Measurements from ENCODE around the gene TCL1B.
"Not testable (repeated sequence)": the region's sequence is repeated elsewhere in the genome, so short reads cannot be mapped to it uniquely, and the experiment has no call there.

The TCL1B gene

DNA sequence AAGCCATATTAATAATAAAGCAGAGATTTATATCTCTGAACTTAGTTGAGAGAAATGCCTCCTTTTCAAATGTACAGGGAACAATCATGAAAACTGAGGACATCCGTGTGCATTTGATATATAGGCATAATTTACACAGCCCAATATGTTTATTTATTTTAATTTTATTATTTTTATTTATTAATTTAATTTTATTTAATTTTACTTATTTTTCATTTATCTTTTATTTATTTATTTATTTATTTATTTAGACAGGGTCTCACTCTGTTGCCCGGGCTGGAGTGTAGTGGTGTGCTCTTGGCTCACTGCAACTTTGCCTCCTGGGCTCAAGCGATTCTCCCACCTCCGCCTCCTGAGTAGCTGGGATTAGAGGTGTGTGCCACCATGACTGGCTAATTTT is 19.3 kb downstream of the TCL1B start:
- DNase-seq = no peak

DNA sequence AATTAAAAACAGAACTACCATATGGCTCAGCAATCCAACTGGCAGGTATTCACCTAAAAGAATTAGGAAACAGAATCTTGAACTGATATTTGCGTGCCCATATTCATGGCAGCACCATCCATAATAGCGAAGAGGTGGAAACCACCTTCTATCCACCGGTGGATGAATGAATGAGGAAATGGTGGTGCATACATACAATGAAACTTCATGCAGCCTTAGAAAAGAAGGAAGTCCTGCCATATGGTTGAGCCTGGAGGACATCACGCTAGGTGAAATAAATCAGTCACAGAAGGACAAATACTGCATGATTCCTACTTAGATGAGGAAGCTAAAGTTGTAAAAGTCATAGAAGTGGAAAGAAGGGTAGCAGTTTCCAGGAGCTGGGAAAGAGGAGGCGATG is 21.1 kb downstream of the TCL1B start:
- no peak for DNase-seq

DNA sequence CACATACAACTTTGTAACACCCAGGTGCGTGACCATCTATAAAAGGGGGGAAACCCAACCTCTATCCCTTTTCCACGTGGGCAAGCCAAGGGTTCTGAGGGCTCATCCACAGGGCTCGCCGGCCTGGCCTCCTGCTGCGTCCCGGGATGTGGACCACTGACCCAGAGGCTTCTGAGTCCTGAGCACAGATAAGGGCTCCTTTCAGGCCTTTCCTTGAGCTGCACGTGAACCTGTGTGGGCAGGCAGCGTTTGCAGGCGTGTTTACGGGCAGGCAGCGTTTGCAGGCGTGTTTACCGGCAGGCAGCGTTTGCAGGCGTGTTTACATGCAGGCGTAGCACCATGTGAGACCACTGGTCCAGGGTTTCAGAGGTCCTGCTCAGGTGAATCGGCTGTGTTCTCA is 23.9 kb downstream of the TCL1B start:
- DNase-seq = no peak

DNA sequence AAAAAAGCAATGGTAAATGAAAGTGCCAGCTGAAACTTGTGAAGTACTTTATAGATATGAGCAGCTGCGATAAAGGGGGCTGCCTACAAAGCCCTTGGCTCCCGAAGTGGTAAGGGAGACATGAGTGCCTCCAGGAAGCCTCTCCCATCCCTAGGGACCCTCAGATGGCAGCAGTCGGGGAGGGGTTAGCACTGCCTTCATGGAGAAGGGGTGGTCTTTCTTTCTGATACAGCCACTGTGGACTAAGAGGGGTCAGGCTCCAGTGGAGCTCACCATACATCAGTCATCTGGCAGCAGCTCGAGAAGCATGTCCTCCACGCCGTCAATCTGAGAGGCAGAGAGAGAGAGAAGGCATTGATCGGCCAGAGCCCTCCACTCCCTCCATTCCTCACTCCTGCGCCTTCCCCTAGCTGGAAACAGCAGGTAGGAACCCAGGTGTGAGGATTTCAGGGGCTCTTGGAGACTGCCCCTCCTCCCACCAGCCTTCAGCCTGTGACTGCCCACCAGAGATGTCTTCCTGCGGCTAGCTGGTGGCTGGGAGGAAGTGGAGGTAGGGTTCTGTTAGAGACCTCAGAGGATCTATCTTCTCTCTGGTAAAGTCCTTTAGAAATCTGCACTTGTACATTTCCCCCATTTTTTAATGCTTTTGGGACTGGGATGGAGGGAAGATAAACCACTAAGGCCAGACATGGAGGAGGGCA is 25.4 kb downstream of the TCL1B start:
- DNase-seq = no peak

DNA sequence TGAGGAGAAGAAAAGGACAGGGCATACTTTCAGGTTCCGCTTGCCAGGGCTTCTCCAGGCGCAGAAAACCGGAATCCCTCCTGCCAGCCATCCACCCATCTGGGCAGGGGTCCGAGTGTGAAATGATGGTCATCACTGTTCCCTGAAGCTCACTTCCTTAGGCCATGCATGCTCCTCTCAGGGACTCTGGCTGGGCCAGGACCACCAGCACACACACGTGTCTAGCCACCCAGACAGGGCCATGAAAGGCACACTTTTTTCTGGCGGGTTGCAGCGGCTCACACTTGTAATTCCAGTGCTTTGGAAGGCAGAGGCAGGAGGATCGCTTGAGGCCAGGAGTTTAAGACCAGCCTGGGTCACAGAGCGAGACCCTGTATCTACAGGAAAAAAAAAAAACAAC is 26.2 kb downstream of the TCL1B start:
- DNase-seq = no peak

DNA sequence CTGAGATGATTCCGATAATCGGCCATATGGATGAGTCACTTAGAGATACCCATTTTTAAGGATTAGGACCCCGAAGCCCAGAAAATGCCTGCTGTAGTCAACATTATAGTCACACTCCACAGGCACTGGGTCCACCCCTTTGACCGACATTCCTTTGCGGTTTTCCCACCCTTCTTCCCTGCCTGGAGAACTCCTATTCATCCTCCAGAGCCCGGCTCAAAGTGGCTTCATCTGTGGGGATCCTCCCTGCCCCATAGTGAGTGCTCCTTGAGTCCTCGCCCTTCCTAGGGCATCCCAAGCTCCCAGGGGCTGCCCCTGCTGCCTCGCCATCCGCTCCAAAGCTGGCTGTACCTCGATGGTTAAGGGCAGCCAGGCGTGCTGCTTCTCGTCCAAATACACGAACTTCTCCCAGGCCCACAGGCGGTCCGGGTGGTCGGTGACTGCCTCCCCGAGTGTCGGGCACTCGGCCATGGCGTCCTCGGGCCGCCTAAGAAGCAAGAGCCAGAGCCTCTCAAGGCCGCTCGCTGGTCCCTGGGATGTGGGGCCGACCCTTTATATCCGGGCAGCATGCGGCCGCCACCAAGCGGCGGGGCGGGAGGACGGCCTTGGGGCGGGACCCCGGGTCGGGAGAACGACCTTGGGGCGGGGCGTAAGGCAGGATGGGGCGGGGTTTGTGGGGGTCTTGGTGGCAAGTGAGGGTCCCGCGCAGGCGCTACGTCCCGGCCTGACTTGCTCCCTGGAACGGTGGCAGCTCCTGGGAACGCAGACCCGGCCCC is 27.6 kb downstream of the TCL1B start, which contains the start of gene TCL1A:
Gene TCL1A, minus strand, starts transcription at position 530 of the 776 bp plus-strand sequence. Its CDS starts 59 bp downstream, at position 471.
- DNase-seq = no peak

DNA sequence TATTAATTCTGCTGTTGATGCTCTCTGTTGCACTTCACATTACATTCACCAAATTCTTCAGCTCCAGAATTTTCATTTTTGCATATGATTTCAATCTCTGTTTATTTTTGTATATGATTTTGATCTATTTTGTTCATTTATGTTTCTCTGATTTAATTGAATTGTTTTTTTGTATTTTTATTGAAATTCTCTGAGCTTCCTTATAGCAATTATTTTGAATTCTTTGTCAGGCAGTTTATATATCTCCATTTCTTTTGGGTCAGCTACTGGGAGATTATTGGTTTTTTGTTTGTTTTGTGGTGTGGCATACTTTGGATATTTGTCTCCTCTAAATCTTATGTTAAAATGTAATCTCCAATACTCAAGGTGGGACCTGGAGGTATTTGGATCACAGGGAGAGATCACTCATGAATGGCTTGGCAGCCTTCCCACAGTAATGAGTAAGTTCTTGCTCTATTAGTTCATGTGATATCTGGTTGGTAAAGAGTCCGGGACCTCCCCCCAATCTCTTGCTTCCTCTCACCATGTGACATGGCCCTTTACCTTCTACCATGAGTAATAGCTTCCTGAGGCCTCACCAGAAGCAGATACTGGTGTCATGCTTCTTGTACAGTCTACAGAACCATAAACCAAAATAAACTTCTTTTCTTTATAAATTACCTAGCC is 36.4 kb downstream of the TCL1B start:
- DNase-seq = no peak

DNA sequence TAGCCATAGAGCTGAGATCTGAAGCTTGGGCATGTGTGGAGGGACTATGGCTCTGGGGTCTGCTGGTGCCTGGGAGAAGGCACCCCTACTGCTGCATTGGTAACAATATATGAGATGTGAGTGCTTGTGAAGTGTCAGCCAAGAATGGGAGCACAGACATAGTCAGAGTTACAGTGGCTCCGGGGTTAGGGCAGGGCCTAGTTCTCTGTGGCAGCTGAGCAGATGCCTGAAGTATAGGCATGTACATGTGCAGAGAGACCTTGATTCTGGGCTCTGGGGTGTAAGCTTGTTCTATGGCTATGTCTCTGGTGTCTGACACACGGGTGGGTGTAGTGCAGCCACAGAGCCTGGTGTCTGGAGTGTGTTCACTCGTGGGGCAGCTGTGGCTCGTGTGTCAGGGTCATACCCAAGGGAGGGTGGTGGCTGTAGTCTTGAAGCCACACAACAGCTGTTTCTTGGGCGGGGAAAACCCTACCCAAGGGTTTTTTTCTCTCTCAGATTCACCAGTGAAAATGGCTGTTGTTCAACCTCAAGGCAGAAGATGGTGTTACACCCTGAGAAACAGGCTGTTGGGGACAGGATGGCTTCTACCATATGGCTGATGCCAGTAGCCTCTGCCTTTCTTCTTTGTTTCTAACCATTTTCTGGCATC is 39.6 kb downstream of the TCL1B start:
- no peak for DNase-seq

DNA sequence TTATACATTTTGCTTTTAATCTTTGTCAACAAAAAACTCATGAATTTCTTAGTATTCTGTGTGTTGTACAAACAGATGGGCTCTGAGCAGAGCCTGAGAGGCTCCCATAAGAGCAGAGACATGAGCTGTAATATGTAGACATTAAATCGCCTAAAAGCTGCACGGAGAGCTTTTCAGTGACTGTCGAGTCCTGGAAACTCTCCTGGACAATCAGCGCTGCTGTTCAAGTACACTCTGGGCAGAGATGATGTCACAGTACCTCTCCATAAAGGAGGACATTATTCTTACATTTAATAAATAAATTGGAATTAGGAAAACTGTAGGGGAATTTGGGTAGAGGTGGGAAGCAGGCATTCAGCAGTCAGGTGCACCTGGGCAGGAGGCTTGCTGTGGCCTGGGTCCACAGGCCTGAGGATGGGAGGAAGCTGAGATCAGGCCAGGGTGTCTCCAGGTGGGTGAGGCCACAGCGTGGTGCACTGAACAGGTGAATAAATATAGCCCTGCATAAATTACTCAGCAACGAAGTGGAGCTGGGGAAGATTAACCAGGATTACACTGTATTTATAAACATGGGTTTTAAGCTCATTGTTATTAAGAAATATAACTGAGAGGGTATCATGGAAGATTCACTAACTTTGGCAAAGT is 41.0 kb downstream of the TCL1B start:
- no peak for DNase-seq

DNA sequence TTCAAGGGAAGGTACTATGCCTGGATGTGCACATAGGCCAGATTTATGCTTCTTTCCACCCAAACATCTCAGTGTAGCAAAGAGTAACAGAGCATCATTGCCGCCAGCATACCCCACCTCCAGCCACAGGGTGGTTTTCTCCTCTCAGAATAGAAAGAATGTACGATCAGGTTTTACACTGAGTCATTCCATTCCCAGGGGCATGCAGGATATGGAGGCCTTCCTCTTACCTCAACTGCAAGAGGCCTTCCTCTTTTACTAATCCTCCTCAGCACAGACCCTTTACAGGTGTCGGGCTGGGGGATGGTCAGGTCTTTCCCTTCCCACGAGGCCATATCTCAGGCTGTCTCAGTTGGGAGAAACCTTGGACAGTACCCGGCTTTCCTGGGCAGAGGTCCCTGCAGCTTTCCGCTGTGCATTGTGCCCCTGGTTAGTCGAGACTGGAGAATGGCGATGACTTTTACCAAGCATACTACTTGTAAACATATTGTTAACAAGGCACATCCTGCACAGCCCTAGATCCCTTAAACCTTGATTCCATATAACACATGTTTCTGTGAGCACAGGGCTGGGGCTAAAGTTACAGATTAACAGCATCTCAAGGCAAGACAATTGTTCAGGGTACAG is 43.3 kb downstream of the TCL1B start:
- not testable (repeated sequence) for DNase-seq

DNA sequence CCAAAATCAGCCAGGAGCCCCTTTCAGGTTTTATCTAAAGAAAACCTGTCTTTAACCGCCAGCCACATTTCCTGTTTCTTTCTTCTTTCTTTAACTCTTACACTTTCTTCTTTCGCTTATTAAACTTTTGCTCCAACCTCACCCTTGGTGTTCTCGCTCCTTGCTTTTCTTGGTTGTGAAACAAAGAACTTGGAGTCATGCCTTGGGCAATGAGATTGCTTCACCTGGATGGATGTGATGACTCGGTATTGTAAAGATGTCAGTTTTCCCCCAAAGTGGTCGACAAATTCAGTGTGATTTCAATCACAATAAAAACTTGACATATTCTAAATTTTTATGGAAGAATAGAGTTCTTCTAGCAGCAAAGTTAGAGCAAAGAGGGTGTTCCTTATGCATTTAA is 43.9 kb downstream of the TCL1B start:
- no peak for DNase-seq

DNA sequence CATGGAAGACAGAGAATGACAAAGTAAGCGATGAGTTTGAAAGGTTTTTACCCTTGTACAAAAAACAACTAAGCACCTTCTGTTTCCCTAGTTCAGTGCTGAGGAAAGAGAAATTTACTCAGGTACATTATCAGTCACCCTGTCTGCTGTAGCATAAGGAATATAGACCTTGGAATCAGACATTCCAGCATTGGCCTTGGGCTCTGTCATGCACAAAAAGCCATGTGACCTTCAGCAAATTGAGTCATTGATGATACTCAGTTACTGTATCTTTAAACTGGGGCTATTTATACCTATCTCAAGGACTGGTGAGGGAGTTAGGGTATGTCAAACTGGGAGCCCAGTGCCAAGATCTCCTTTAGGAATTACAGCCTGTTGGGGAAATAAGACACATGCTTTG is 47.0 kb downstream of the TCL1B start:
- DNase-seq = no peak

DNA sequence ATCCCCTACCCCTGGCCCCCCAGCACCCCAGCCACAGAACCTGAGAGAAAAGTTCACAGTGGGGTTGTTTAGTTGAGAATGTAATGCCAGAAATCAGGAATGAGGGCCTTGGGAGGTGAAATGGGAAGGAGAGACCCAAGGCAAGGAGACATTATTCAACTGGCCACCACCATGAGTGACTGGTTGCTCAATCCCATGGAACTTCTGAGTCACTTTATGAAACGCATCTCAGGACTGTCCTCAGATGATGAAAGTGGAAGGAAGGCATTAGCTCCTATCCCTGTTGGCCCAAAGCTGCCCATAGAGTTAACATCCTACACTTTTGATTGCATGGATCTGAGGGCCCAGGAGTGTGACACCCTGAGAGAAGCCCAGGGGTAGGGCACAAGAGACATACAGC is 53.1 kb downstream of the TCL1B start:
- DNase-seq = no peak

DNA sequence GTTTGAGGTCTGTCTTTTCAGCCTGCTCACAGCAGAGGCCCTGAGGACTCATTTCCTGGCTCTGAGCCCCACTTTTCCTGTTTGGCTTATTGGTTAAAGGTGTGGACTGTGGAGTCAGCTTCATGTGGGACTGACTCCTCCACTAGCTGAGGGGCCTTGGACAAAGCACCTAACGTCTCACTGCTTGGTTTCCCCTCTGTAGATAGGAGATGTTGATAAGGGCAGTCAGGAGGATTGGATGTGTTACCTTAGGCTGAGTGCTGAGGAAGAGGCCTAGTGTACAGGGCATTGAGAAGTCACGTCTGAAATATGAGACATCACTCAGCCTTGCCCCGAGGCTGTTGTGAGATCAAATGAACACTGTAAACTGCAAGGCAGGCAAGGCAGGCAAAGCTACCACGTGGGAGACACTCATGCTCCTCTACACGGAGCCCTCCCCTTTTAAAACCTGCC is 54.8 kb downstream of the TCL1B start:
- peak; percentile 95 for DNase-seq

DNA sequence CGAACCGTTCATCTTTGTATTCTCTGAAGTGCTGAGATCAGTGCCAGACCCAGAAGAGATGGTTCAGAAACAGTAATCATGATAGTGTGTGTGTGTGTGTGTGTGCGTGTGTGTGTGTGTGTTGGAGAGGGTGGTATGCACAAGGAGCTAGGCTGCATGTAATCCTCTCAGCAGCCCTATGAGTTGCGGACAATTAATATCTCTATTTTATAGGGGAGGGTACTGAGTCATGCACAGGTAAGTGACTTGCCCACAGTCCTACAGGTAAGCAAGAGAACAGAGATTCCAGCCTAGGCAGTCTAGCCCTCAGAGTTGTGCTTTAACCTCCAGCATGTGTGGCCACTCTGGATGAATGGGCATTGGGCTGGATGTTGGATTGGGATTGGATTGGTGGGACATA is 55.6 kb downstream of the TCL1B start:
- DNase-seq = no peak
